ENCODE data around the gene BSN. TPM values are rescaled to one million over a fixed set of nuclear protein-coding genes. Genes with fewer than 3 reads are reported as not detected.

BSN gene
- polyA plus RNA-seq, 2 donors: 0.01 to 0.08 TPM

GRCh38 chr3:49600781-49601180 lies 46.5 kb downstream of the BSN start:
- no peaks in the 10 kb centered on the region for H3K27me3 ChIP-seq (ENCODE audit: control insufficient read depth in 1 of 2, insufficient read depth in 2 of 2, low read length in 2 of 2)
- H3K9me3 ChIP-seq (ENCODE audit: control insufficient read depth in 2 of 2, insufficient read depth in 1 of 2, low read depth in 1 of 2, low read length in 1 of 2): no peaks in the 10 kb centered on the region
- H3K4me3 ChIP-seq (ENCODE audit: low read depth in 1 of 2, low read length in 2 of 2): no peak overlapping the region
- H3K27ac ChIP-seq (ENCODE audit: low read depth in 2 of 2, low read length in 1 of 2): no peak overlapping the region
- WGBS, 2 donors: 92 to 93% methylated on average over 1 of the region's 1 CpG
- H3K4me1 ChIP-seq (ENCODE audit: control insufficient read depth in 2 of 2, insufficient read depth in 2 of 2, low read length in 1 of 2): no peaks in the 10 kb centered on the region
- no peaks in the 10 kb centered on the region for H3K36me3 ChIP-seq (ENCODE audit: control insufficient read depth in 2 of 2, insufficient read depth in 2 of 2, low read length in 1 of 2)

GRCh38 chr3:49601358-49602048 lies 47.2 kb downstream of the BSN start:
- no peaks in the 10 kb centered on the region for H3K27me3 ChIP-seq (ENCODE audit: control insufficient read depth in 1 of 2, insufficient read depth in 2 of 2, low read length in 2 of 2)
- H3K27ac ChIP-seq (ENCODE audit: low read depth in 2 of 2, low read length in 1 of 2): no peak overlapping the region
- peaks cover 0 to 2% of the 10 kb centered on the region in 2 donors for H3K4me1 ChIP-seq (ENCODE audit: control insufficient read depth in 2 of 2, insufficient read depth in 2 of 2, low read length in 1 of 2)
- no peaks in the 10 kb centered on the region for H3K9me3 ChIP-seq (ENCODE audit: control insufficient read depth in 2 of 2, insufficient read depth in 1 of 2, low read depth in 1 of 2, low read length in 1 of 2)
- H3K4me3 ChIP-seq (ENCODE audit: low read depth in 1 of 2, low read length in 2 of 2): no peak overlapping the region
- 66 to 77% methylated on average over 5 of the region's 5 CpGs for WGBS, 2 donors
- no peaks in the 10 kb centered on the region for H3K36me3 ChIP-seq (ENCODE audit: control insufficient read depth in 2 of 2, insufficient read depth in 2 of 2, low read length in 1 of 2)

- no peaks in the 10 kb centered on the region for H3K27me3 ChIP-seq (ENCODE audit: control insufficient read depth in 1 of 2, insufficient read depth in 2 of 2, low read length in 2 of 2)
- H3K27ac ChIP-seq (ENCODE audit: low read depth in 2 of 2, low read length in 1 of 2): no peak overlapping the region
- H3K36me3 ChIP-seq (ENCODE audit: control insufficient read depth in 2 of 2, insufficient read depth in 2 of 2, low read length in 1 of 2): no peaks in the 10 kb centered on the region
- peaks cover 0 to 3% of the 10 kb centered on the region in 2 donors for H3K4me1 ChIP-seq (ENCODE audit: control insufficient read depth in 2 of 2, insufficient read depth in 2 of 2, low read length in 1 of 2)
- no peak overlapping the region for H3K4me3 ChIP-seq (ENCODE audit: low read depth in 1 of 2, low read length in 2 of 2)
- WGBS, 2 donors: 91 to 93% methylated on average over 2 of the region's 2 CpGs
- H3K9me3 ChIP-seq (ENCODE audit: control insufficient read depth in 2 of 2, insufficient read depth in 1 of 2, low read depth in 1 of 2, low read length in 1 of 2): no peaks in the 10 kb centered on the region
Measured at GRCh38 chr3:49602049-49602554, 47.8 kb downstream of the BSN start.

- no peaks in the 10 kb centered on the region for H3K36me3 ChIP-seq (ENCODE audit: control insufficient read depth in 2 of 2, insufficient read depth in 2 of 2, low read length in 1 of 2)
- WGBS, 2 donors: 81 to 82% methylated on average over 5 of the region's 5 CpGs
- no peak overlapping the region for H3K4me3 ChIP-seq (ENCODE audit: low read depth in 1 of 2, low read length in 2 of 2)
- H3K4me1 ChIP-seq (ENCODE audit: control insufficient read depth in 2 of 2, insufficient read depth in 2 of 2, low read length in 1 of 2): peaks cover 0 to 6% of the 10 kb centered on the region in 2 donors
- no peaks in the 10 kb centered on the region for H3K27me3 ChIP-seq (ENCODE audit: control insufficient read depth in 1 of 2, insufficient read depth in 2 of 2, low read length in 2 of 2)
- H3K27ac ChIP-seq (ENCODE audit: low read depth in 2 of 2, low read length in 1 of 2): peak overlapping the region in 1 of 2 donors; percentile 64
- H3K9me3 ChIP-seq (ENCODE audit: control insufficient read depth in 2 of 2, insufficient read depth in 1 of 2, low read depth in 1 of 2, low read length in 1 of 2): no peaks in the 10 kb centered on the region
Measured at GRCh38 chr3:49602877-49603411, 48.7 kb downstream of the BSN start.

GRCh38 chr3:49606427-49606826 lies 52.1 kb downstream of the BSN start:
- H3K9me3 ChIP-seq (ENCODE audit: control insufficient read depth in 2 of 2, insufficient read depth in 1 of 2, low read depth in 1 of 2, low read length in 1 of 2): no peaks in the 10 kb centered on the region
- H3K36me3 ChIP-seq (ENCODE audit: control insufficient read depth in 2 of 2, insufficient read depth in 2 of 2, low read length in 1 of 2): no peaks in the 10 kb centered on the region
- H3K27ac ChIP-seq (ENCODE audit: low read depth in 2 of 2, low read length in 1 of 2): peak overlapping the region in 1 of 2 donors; percentile 4
- H3K4me1 ChIP-seq (ENCODE audit: control insufficient read depth in 2 of 2, insufficient read depth in 2 of 2, low read length in 1 of 2): peaks cover 0 to 6% of the 10 kb centered on the region in 2 donors
- WGBS, 2 donors: 55 to 64% methylated on average over 2 of the region's 2 CpGs
- no peak overlapping the region for H3K4me3 ChIP-seq (ENCODE audit: low read depth in 1 of 2, low read length in 2 of 2)
- H3K27me3 ChIP-seq (ENCODE audit: control insufficient read depth in 1 of 2, insufficient read depth in 2 of 2, low read length in 2 of 2): no peaks in the 10 kb centered on the region

- Histone ChIP-seq H3K27me3 (ENCODE audit: control insufficient read depth in 1 of 2, insufficient read depth in 2 of 2, low read length in 2 of 2) (no peaks in the 10 kb centered on the region), H3K36me3 (ENCODE audit: control insufficient read depth in 2 of 2, insufficient read depth in 2 of 2, low read length in 1 of 2) (no peaks in the 10 kb centered on the region), H3K4me3 (ENCODE audit: low read depth in 1 of 2, low read length in 2 of 2) (no peak overlapping the region), H3K4me1 (ENCODE audit: control insufficient read depth in 2 of 2, insufficient read depth in 2 of 2, low read length in 1 of 2) (peaks cover 0 to 6% of the 10 kb centered on the region in 2 donors), H3K27ac (ENCODE audit: low read depth in 2 of 2, low read length in 1 of 2) (peak overlapping the region in 1 of 2 donors; percentile 63), H3K9me3 (ENCODE audit: control insufficient read depth in 2 of 2, insufficient read depth in 1 of 2, low read depth in 1 of 2, low read length in 1 of 2) (no peaks in the 10 kb centered on the region)
- WGBS, 2 donors: 40 to 46% methylated on average over 3 of the region's 3 CpGs
Measured at GRCh38 chr3:49607105-49607591, 52.9 kb downstream of the BSN start.

GRCh38 chr3:49607796-49608195 lies 53.5 kb downstream of the BSN start:
- Histone ChIP-seq H3K27me3 (ENCODE audit: control insufficient read depth in 1 of 2, insufficient read depth in 2 of 2, low read length in 2 of 2) (no peaks in the 10 kb centered on the region), H3K9me3 (ENCODE audit: control insufficient read depth in 2 of 2, insufficient read depth in 1 of 2, low read depth in 1 of 2, low read length in 1 of 2) (no peaks in the 10 kb centered on the region), H3K4me1 (ENCODE audit: control insufficient read depth in 2 of 2, insufficient read depth in 2 of 2, low read length in 1 of 2) (peaks cover 0 to 6% of the 10 kb centered on the region in 2 donors), H3K4me3 (ENCODE audit: low read depth in 1 of 2, low read length in 2 of 2) (no peak overlapping the region), H3K36me3 (ENCODE audit: control insufficient read depth in 2 of 2, insufficient read depth in 2 of 2, low read length in 1 of 2) (no peaks in the 10 kb centered on the region), H3K27ac (ENCODE audit: low read depth in 2 of 2, low read length in 1 of 2) (peak overlapping the region; percentile 21 to 72)
- WGBS, 2 donors: 35 to 36% methylated on average over 5 of the region's 5 CpGs

- Histone ChIP-seq H3K27ac (ENCODE audit: low read depth in 2 of 2, low read length in 1 of 2) (no peak overlapping the region), H3K9me3 (ENCODE audit: control insufficient read depth in 2 of 2, insufficient read depth in 1 of 2, low read depth in 1 of 2, low read length in 1 of 2) (no peaks in the 10 kb centered on the region), H3K4me1 (ENCODE audit: control insufficient read depth in 2 of 2, insufficient read depth in 2 of 2, low read length in 1 of 2) (peaks cover 0 to 6% of the 10 kb centered on the region in 2 donors), H3K4me3 (ENCODE audit: low read depth in 1 of 2, low read length in 2 of 2) (no peak overlapping the region), H3K27me3 (ENCODE audit: control insufficient read depth in 1 of 2, insufficient read depth in 2 of 2, low read length in 2 of 2) (no peaks in the 10 kb centered on the region), H3K36me3 (ENCODE audit: control insufficient read depth in 2 of 2, insufficient read depth in 2 of 2, low read length in 1 of 2) (no peaks in the 10 kb centered on the region)
- 84 to 87% methylated on average over 5 of the region's 5 CpGs for WGBS, 2 donors
Measured at GRCh38 chr3:49609314-49609713, 55.0 kb downstream of the BSN start.

- Histone ChIP-seq H3K36me3 (ENCODE audit: control insufficient read depth in 2 of 2, insufficient read depth in 2 of 2, low read length in 1 of 2) (no peaks in the 10 kb centered on the region), H3K27ac (ENCODE audit: low read depth in 2 of 2, low read length in 1 of 2) (no peak overlapping the region), H3K9me3 (ENCODE audit: control insufficient read depth in 2 of 2, insufficient read depth in 1 of 2, low read depth in 1 of 2, low read length in 1 of 2) (no peaks in the 10 kb centered on the region), H3K27me3 (ENCODE audit: control insufficient read depth in 1 of 2, insufficient read depth in 2 of 2, low read length in 2 of 2) (no peaks in the 10 kb centered on the region), H3K4me3 (ENCODE audit: low read depth in 1 of 2, low read length in 2 of 2) (no peak overlapping the region), H3K4me1 (ENCODE audit: control insufficient read depth in 2 of 2, insufficient read depth in 2 of 2, low read length in 1 of 2) (peaks cover 0 to 6% of the 10 kb centered on the region in 2 donors)
- WGBS, 2 donors: 82 to 83% methylated on average over 6 of the region's 6 CpGs
Measured at GRCh38 chr3:49609815-49610214, 55.5 kb downstream of the BSN start.

Measured in esophagus (tissue), 2 donors.